Rectal smooth muscle tissue (tissue), 1 donor: ENCODE measurements around the gene SYNPO.

Experiments
- H3K27ac ChIP-seq: one replicate; pipeline ENCODE4 v1.7.0; 2013; ENCODE audit warnings: low read depth, low read length, inconsistent platforms
- H3K27me3 ChIP-seq: one replicate; pipeline ENCODE4 v1.7.0; 2013; ENCODE audit warnings: low read length; ENCODE audit not compliant: control insufficient read depth, insufficient read depth
- H3K36me3 ChIP-seq: one replicate; pipeline ENCODE4 v1.7.0; 2013; ENCODE audit warnings: low read length; ENCODE audit not compliant: control insufficient read depth, insufficient read depth
- H3K4me1 ChIP-seq: one replicate; pipeline ENCODE4 v1.7.0; 2013; ENCODE audit warnings: low read length; ENCODE audit not compliant: control insufficient read depth, insufficient read depth
- H3K4me3 ChIP-seq: one replicate; pipeline ENCODE4 v1.7.0; 2013; ENCODE audit warnings: low read length
- H3K9ac ChIP-seq: one replicate; pipeline ENCODE4 v1.7.0; 2013; ENCODE audit warnings: low read length

Gene SYNPO

GRCh38 chr5:150600616-150601490 lies 39.6 kb upstream of the SYNPO start:
- Histone ChIP-seq H3K27me3 (no peaks in the 10 kb centered on the region), H3K27ac (no peak overlapping the region), H3K9ac (no peak overlapping the region), H3K4me1 (peaks cover 6% of the 10 kb centered on the region), H3K36me3 (no peaks in the 10 kb centered on the region), H3K4me3 (no peak overlapping the region)

GRCh38 chr5:150601491-150602345 lies 38.7 kb upstream of the SYNPO start:
- Histone ChIP-seq H3K4me3 (no peak overlapping the region), H3K9ac (no peak overlapping the region), H3K36me3 (no peaks in the 10 kb centered on the region), H3K27me3 (no peaks in the 10 kb centered on the region), H3K4me1 (peaks cover 6% of the 10 kb centered on the region), H3K27ac (no peak overlapping the region)

GRCh38 chr5:150603052-150603451 lies 37.4 kb upstream of the SYNPO start:
- H3K9ac ChIP-seq, result no peak overlapping the region
- H3K4me3 ChIP-seq, result no peak overlapping the region
- no peaks in the 10 kb centered on the region for H3K27me3 ChIP-seq
- no peaks in the 10 kb centered on the region for H3K36me3 ChIP-seq
- H3K27ac ChIP-seq, result no peak overlapping the region
- peaks cover 6% of the 10 kb centered on the region for H3K4me1 ChIP-seq

- H3K4me3 ChIP-seq, result no peak overlapping the region
- H3K27me3 ChIP-seq, result no peaks in the 10 kb centered on the region
- H3K4me1 ChIP-seq, result peaks cover 6% of the 10 kb centered on the region
- H3K36me3 ChIP-seq, result no peaks in the 10 kb centered on the region
- no peak overlapping the region for H3K27ac ChIP-seq
- H3K9ac ChIP-seq, result no peak overlapping the region
Measured at GRCh38 chr5:150603491-150603890, 37.0 kb upstream of the SYNPO start.

- Histone ChIP-seq H3K4me1 (peaks cover 6% of the 10 kb centered on the region), H3K9ac (no peak overlapping the region), H3K36me3 (no peaks in the 10 kb centered on the region), H3K27me3 (no peaks in the 10 kb centered on the region), H3K27ac (no peak overlapping the region), H3K4me3 (no peak overlapping the region)
Measured at GRCh38 chr5:150604010-150604409, 36.5 kb upstream of the SYNPO start.

GRCh38 chr5:150604894-150605440 lies 35.5 kb upstream of the SYNPO start:
- H3K9ac ChIP-seq, result no peak overlapping the region
- no peak overlapping the region for H3K4me3 ChIP-seq

GRCh38 chr5:150605546-150605945 lies 34.9 kb upstream of the SYNPO start:
- Histone ChIP-seq H3K36me3 (no peaks in the 10 kb centered on the region), H3K27ac (no peak overlapping the region), H3K9ac (no peak overlapping the region)

More at GRCh38 chr5:150604894-150605440, 35.5 kb upstream of the SYNPO start:
- H3K4me1 ChIP-seq, result peaks cover 5% of the 10 kb centered on the region
- H3K27me3 ChIP-seq, result no peaks in the 10 kb centered on the region
- H3K36me3 ChIP-seq, result no peaks in the 10 kb centered on the region
- no peak overlapping the region for H3K27ac ChIP-seq

GRCh38 chr5:150606476-150606875 lies 34.0 kb upstream of the SYNPO start:
- Histone ChIP-seq H3K9ac (no peak overlapping the region), H3K4me1 (peaks cover 2% of the 10 kb centered on the region), H3K4me3 (no peak overlapping the region), H3K36me3 (no peaks in the 10 kb centered on the region), H3K27me3 (no peaks in the 10 kb centered on the region), H3K27ac (no peak overlapping the region)

More at GRCh38 chr5:150605546-150605945, 34.9 kb upstream of the SYNPO start:
- Histone ChIP-seq H3K4me3 (no peak overlapping the region), H3K4me1 (peaks cover 2% of the 10 kb centered on the region), H3K27me3 (no peaks in the 10 kb centered on the region)

- no peaks in the 10 kb centered on the region for H3K27me3 ChIP-seq
- H3K9ac ChIP-seq, result no peak overlapping the region
- no peak overlapping the region for H3K27ac ChIP-seq
- no peak overlapping the region for H3K4me3 ChIP-seq
- peaks cover 2% of the 10 kb centered on the region for H3K4me1 ChIP-seq
- H3K36me3 ChIP-seq, result no peaks in the 10 kb centered on the region
Measured at GRCh38 chr5:150607105-150607504, 33.4 kb upstream of the SYNPO start.

GRCh38 chr5:150607991-150608390 lies 32.5 kb upstream of the SYNPO start:
- Histone ChIP-seq H3K27ac (no peak overlapping the region), H3K4me3 (no peak overlapping the region)

GRCh38 chr5:150608991-150609390 lies 31.5 kb upstream of the SYNPO start:
- H3K27ac ChIP-seq, result no peak overlapping the region

More at GRCh38 chr5:150607991-150608390, 32.5 kb upstream of the SYNPO start:
- no peaks in the 10 kb centered on the region for H3K36me3 ChIP-seq
- no peak overlapping the region for H3K9ac ChIP-seq
- H3K27me3 ChIP-seq, result no peaks in the 10 kb centered on the region
- peaks cover 2% of the 10 kb centered on the region for H3K4me1 ChIP-seq

GRCh38 chr5:150609843-150610584 lies 30.4 kb upstream of the SYNPO start:
- Histone ChIP-seq H3K27me3 (no peaks in the 10 kb centered on the region), H3K4me3 (no peak overlapping the region), H3K4me1 (peaks cover 7% of the 10 kb centered on the region), H3K27ac (peak overlapping the region; percentile 51), H3K9ac (no peak overlapping the region), H3K36me3 (no peaks in the 10 kb centered on the region)

More at GRCh38 chr5:150608991-150609390, 31.5 kb upstream of the SYNPO start:
- H3K4me1 ChIP-seq, result peaks cover 2% of the 10 kb centered on the region
- H3K4me3 ChIP-seq, result no peak overlapping the region
- no peaks in the 10 kb centered on the region for H3K36me3 ChIP-seq
- H3K27me3 ChIP-seq, result no peaks in the 10 kb centered on the region
- H3K9ac ChIP-seq, result no peak overlapping the region
